SKM-1 treated with dmso at 0.1 percent for 144 hours (cell line): Measurements from ENCODE around the gene ZNF521.

ENCODE experiments used
- DNase-seq: peaks from one replicate; lab custom pipeline; 2025; ENCODE audit not compliant: unreplicated experiment; lab: John Stamatoyannopoulos, UW

ZNF521 gene

DNA sequence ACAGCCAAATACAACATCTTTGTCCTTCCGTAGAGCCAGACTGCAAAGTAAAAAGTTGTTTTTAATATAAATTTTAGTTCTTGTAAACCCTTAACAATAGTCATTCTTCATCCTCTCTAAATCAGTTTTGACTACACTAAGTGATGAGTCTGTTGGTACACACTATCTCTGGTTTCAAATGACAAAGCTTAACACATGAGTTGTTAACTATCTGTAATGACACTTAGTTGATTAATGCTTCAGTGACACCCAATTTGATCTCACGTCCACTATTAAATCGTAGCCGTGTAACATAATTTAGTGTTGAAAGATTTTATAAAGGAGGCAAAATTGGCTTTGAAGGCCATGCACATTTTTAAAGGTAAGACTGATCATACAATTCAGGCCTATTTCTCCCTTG is 181.6 kb downstream of the ZNF521 start:
- DNase-seq = no peak

DNA sequence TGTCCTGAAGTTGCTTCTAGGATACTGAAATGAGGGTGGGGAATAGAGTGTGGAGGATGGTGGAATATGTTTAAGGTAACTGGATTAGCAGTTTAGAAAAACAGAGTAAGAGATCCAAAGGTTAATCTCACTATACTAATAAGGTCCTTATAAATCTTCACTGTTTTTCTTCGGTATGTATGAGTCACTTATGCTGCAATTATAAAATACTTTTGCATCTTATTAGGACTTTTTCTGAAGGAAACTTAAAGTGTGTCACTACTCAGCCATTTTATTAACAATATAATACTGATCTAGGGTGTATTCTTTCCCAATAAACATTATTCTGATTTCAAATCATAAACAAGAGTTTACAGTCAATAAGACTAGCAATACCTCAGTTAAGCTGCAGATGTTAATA is 182.3 kb downstream of the ZNF521 start:
- DNase-seq = no peak

DNA sequence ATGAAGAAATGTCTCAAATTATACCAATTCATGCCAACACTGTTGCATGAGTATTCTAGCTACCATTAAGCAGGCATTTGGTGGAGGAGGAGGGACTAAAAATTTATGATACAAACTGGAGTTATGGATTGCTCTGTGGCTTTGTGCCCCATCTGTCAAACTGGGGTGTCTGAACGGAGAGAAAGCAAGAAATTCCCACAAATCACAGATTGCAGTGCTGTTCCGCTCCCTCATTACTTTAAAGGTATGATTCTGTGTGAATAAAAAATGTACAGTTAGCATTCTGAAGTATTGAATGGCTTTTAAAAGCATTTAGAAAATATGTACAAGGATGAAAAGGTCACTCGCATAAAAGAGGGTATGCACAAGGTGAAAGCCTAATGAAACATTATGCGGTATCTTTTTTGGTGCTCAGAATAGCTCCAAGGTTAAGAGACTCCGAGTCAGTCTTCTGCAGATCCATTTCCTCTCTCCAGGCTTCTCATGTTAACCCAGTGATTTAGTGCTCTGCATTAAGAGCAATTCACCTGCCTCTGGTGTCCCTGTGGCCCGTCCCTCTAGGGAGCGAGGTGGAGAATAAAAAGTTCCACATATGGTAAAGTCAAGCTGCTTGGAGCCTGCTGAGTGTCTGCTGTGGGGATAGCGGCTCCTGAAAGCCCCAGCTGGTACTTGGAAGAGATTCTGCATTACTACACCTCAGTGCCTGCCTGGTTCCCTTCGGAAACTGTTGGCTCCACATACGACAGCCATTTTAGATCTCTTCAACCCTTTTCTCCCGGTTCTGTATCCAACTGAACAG is 184.2 kb downstream of the ZNF521 start:
- no peak for DNase-seq

DNA sequence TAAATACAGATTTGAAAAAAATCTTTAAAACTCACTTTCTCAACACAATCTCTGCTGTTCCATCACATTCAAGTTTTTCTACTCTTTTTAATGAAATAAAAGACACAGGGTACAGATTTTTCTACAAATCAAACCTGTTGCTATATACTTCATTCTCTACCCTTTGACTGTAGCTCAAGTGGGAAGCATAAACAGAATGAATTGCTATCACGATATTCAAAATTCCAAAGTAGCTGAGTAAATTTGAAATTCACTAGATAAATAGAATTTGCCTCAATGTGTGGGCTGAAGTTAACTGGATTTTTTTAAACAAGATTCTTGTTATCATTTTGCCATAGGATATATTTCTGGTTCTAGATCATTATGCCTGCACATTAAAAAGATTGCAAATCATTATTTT is 185.9 kb downstream of the ZNF521 start:
- DNase-seq = no peak

GRCh38 chr18:25164848-25165811 is 186.8 kb downstream of the ZNF521 start:
- no peak for DNase-seq

GRCh38 chr18:25164211-25164847 is 187.6 kb downstream of the ZNF521 start:
- DNase-seq = no peak

- DNase-seq = no peak
Measured at GRCh38 chr18:25153426-25153825, 198.5 kb downstream of the ZNF521 start.

DNA sequence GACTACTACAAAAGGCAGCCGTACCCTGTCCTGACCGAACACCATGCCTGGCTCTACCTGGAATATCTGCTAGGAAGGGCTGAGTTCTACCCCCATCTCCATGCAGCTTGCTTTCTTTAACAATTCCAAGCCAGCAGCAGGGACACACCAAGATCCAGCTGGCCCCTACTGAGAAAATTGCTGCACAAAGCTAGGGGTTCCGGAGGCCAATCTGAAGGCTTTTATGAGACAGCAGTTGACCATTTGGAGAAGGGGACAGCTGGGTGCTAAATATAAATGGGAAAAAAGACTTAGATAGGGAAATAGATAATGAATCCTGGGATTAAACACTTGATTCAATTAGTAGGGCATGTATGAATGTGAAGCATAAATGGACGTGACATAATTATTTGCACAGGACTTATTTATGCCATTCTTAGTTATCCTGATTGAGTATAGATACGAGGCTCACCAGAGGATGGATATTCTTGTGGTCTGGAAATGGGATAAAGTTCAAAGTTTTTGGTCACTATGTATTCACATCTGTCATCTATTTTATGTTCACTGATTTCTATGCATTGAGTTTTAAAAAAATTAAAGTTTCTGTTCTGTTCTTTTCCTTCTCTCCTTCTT is 204.0 kb downstream of the ZNF521 start:
- no peak for DNase-seq

GRCh38 chr18:25146512-25146910 is 205.5 kb downstream of the ZNF521 start:
- DNase-seq = no peak

DNA sequence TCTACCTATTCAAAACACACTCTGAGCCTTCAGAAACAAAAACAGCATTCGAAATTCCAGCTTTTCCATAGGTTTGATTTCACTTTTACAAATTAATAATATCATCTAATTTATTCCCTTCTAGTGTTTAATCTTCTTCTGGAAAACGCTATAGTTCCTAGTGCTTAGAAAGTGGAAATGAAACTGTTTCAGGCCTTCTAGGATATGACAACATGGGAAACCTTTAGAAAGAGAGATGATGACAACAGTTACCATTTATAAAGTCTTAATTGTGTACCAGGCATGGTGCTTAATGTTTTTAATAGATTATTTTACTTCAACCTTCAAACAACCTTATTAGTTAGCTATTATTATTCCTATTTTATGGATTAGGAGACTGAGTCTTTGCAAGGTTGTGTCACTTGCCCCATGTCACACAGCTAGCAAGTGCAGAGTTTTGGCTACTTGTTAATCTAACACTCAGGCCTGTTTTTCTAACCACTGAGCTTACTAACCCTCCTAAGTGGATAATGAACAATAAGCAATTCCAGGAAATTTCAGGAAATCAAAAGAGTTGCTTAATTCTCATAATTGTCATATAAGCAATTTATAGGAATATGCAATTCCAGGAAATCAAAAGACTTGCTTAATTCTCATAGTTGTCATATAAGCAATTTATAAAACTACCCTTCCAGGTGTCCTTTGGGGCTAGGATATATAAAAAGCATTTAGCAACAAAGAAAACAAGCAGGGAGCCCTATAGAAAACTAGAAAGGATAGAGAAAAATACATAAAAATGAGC is 206.0 kb downstream of the ZNF521 start:
- no peak for DNase-seq

- DNase-seq = no peak
Measured at GRCh38 chr18:25144820-25145219, 207.1 kb downstream of the ZNF521 start.

DNA sequence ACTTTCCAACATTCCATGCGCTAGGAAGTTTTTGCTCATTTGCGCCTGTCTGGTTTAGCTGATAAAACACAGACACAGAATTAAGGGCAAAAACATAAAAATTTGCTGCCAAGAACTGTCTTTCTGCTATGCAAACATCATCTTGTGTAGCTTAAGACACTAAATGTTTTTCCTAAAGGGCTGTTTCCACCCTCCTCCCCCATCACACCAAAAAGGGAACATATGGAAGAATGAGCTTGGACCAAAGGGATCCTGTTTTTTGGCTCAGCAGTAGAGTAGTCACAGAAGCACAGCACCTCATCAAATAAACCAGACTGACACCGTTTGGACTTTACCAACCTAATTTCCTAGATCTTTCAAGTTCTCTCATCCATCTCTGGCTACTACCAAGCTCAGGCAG is 210.1 kb downstream of the ZNF521 start:
- DNase-seq = no peak

DNA sequence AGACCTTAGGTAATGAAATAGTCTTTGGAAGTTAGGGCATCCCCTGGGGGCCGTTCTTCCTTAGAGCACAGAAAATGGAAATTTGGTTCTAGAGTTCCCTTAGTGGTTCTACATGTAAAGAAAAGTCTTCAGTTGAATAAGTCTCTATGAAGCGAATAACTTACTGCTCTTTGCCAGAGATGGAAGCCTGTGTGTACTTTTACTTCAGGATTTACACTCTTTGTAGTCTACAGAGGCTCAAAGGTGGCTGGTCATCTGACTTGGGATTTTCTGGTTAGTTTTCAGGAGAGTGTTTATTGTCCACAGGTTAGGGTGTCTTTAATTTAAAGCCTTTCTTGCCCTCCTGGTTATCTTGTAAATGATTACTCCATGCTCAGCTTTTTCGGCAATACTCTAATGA is 210.6 kb downstream of the ZNF521 start:
- DNase-seq = no peak

- no peak for DNase-seq
Measured at GRCh38 chr18:25140962-25141308, 211.0 kb downstream of the ZNF521 start.

DNA sequence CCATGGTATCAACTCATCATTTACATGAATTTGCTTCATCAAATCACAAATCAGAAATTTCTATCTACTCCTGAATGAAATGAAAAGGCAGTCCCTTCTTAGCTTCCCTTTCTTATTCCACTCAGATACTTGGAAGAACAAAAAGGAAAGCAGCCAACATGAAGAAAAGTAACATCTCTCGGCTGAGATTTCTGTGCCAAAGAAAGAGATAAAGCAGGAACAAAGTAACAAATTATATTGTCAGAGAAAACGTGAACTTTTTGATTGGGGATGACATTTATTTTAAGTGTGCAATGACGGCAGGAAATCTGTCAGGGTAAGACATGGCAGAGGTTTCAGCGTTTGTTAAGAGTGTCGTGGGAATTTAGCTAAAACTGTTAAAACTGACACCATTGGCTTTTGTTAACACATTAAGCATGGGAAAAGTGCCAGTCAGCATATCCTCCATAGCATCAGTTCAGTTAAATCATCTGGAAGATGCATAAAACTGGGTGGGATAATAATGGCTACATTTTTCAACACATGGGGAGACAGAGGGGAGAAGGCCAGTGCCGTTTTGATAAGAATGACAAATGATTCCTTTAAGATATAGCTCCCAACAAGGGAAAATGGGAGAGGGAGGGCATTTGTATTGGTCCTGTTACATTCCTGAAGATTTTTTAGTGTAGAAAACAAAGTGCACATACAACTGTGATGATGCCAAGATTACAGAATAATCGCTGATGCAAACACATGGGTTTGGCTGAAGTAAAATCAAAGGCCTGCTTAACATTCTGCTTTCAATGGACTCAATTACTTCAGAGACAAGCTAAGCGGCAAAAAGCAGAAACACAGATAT is 211.6 kb downstream of the ZNF521 start:
- DNase-seq = no peak

DNA sequence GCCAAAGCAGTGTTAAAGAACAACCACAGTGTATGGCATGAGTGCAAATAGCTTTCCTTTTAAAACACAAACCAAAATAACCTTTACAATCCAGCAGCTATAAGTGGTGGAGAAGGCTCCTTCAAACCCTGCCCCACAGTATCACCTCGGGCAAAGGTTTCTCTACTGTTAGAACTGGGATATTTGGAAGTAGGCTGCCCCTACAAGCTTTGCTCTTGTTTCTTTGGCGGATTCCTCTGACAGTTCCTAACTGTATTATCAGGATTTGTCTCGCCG is 214.8 kb downstream of the ZNF521 start:
- no peak for DNase-seq

GRCh38 chr18:25136416-25137196 is 215.4 kb downstream of the ZNF521 start:
- DNase-seq = no peak

- DNase-seq = no peak
Measured at GRCh38 chr18:25134861-25135260, 217.1 kb downstream of the ZNF521 start.

DNA sequence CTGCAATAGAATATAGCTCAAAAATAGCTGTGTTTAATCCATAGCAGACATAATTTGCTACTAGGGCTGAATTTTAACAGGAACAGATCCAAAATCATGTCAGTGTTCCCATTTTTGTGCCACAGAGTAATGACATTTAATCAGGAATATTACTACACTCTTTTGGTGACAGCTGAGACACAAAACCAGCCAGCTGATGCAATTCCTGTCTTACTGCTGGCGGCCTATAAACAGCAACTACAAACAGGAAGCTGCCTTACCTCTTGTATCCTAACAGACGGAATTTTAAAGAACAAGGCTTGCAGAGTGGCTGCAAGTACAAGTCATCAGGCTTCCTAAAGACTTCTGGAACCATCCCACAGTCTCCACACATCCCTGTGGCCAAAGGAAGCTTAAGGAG is 218.1 kb downstream of the ZNF521 start:
- DNase-seq = no peak
